Measurements from ENCODE around the gene SMIM10.

The SMIM10 gene

DNA sequence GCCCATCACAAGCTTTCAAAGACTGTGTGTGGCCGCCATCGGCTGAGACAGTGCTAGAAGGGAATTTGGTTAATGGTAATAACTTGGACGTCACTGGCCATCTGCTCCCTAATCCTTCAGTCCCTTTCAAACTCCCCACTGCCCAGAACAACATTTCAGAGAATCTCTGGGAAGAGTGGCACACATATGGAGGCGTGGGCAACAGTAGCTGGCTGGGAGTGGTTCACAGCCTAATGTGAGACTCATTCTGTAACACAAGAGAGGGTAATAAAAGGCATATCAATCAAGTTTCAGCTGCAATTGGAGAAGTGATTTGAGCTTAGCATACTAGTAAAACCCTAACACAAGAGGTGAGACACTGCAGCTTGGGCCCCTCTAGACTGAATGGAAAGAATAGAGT, 15.4 kb downstream of the SMIM10 start:
- Histone ChIP-seq H4K20me1 (ENCODE audit: insufficient read depth, low read length, poor library complexity, severe bottlenecking) (no peaks in the 10 kb centered on the region), H3K9me2 (replicated peaks; ENCODE audit: low read depth, low read length) (no peaks in the 10 kb centered on the region), H3K9me3 (ENCODE audit: insufficient read depth, low read depth, low read length) (no peaks in the 10 kb centered on the region), H3K79me2 (ENCODE audit: insufficient read depth, low read length) (no peaks in the 10 kb centered on the region), H3K36me3 (ENCODE audit: insufficient read depth, low read length) (no peaks in the 10 kb centered on the region), H3K4me3 (ENCODE audit: low read length, poor library complexity, severe bottlenecking) (no peak overlapping the region), H3K27me3 (ENCODE audit: insufficient read depth, low read length, poor library complexity, severe bottlenecking) (no peaks in the 10 kb centered on the region), H3K4me2 (ENCODE audit: low read depth, low read length, poor library complexity, severe bottlenecking) (no peak overlapping the region), H3F3A (ENCODE audit: low read depth) (no peaks in the 10 kb centered on the region), H3K4me1 (ENCODE audit: insufficient read depth, low read length, poor library complexity, severe bottlenecking) (no peaks in the 10 kb centered on the region), H2AFZ (ENCODE audit: low read length) (no peak overlapping the region), H3K9ac (ENCODE audit: low read depth, low read length, poor library complexity, severe bottlenecking) (no peak overlapping the region)
- TF ChIP-seq EZH2phosphoT487 (IDR thresholded peaks at IDR 0.05; ENCODE audit: borderline replicate concordance) = no peak
- TF ChIP-seq, protein P1, sequence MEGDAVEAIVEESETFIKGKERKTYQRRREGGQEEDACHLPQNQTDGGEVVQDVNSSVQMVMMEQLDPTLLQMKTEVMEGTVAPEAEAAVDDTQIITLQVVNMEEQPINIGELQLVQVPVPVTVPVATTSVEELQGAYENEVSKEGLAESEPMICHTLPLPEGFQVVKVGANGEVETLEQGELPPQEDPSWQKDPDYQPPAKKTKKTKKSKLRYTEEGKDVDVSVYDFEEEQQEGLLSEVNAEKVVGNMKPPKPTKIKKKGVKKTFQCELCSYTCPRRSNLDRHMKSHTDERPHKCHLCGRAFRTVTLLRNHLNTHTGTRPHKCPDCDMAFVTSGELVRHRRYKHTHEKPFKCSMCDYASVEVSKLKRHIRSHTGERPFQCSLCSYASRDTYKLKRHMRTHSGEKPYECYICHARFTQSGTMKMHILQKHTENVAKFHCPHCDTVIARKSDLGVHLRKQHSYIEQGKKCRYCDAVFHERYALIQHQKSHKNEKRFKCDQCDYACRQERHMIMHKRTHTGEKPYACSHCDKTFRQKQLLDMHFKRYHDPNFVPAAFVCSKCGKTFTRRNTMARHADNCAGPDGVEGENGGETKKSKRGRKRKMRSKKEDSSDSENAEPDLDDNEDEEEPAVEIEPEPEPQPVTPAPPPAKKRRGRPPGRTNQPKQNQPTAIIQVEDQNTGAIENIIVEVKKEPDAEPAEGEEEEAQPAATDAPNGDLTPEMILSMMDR (conservative IDR thresholded peaks at IDR 0.05; ENCODE audit: low read length) = no peak

DNA sequence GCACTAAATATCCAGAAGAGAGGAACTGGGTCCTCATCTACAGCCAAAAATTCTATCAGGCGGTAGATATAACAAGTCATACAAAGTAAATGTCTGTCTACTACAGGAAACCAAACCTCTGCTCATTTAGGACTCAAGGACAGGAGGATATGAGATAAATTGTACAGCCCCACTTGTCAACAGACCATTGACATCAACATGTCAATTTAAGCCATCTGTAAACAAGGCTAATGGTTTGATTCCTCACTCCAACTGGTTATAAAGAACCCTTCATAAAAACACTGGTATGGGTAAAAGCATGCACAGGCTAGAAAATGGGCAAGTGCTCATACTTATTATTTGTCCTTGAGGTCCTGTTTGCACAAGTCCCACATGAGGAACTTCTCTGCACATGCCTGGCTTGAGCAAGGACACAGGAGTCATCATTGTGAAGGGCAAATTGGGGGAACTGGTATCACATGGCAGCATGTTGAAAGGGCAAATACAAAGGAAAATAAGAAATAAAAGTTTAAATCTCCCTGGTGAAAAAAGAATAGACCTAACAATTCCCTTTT, 18.3 kb downstream of the SMIM10 start:
- no peaks in the 10 kb centered on the region for H3K79me2 ChIP-seq (ENCODE audit: insufficient read depth, low read length)
- H3K9me3 ChIP-seq (ENCODE audit: insufficient read depth, low read depth, low read length) = no peaks in the 10 kb centered on the region
- H3K4me3 ChIP-seq (ENCODE audit: low read length, poor library complexity, severe bottlenecking) = no peak overlapping the region
- no peak overlapping the region for H2AFZ ChIP-seq (ENCODE audit: low read length)
- H3K36me3 ChIP-seq (ENCODE audit: insufficient read depth, low read length) = no peaks in the 10 kb centered on the region
- no peaks in the 10 kb centered on the region for H3K9me2 ChIP-seq (replicated peaks; ENCODE audit: low read depth, low read length)
- no peaks in the 10 kb centered on the region for H3K4me1 ChIP-seq (ENCODE audit: insufficient read depth, low read length, poor library complexity, severe bottlenecking)
- no peaks in the 10 kb centered on the region for H3K27me3 ChIP-seq (ENCODE audit: insufficient read depth, low read length, poor library complexity, severe bottlenecking)
- H3K9ac ChIP-seq (ENCODE audit: low read depth, low read length, poor library complexity, severe bottlenecking) = no peak overlapping the region
- H3F3A ChIP-seq (ENCODE audit: low read depth) = no peaks in the 10 kb centered on the region
- H4K20me1 ChIP-seq (ENCODE audit: insufficient read depth, low read length, poor library complexity, severe bottlenecking) = no peaks in the 10 kb centered on the region
- no peak for TF ChIP-seq EZH2phosphoT487 (IDR thresholded peaks at IDR 0.05; ENCODE audit: borderline replicate concordance)
- TF ChIP-seq, protein P1 (conservative IDR thresholded peaks at IDR 0.05; ENCODE audit: low read length) = no peak
- H3K4me2 ChIP-seq (ENCODE audit: low read depth, low read length, poor library complexity, severe bottlenecking) = no peak overlapping the region

GRCh38 chrX:135009838-135010237, 19.0 kb downstream of the SMIM10 start:
- no peak overlapping the region for H2AFZ ChIP-seq (ENCODE audit: low read length)
- no peaks in the 10 kb centered on the region for H3K4me1 ChIP-seq (ENCODE audit: insufficient read depth, low read length, poor library complexity, severe bottlenecking)
- TF ChIP-seq, protein P1 (conservative IDR thresholded peaks at IDR 0.05; ENCODE audit: low read length) = no peak; the same call in 1 of the 2 replicates
- no peak for TF ChIP-seq EZH2phosphoT487 (IDR thresholded peaks at IDR 0.05; ENCODE audit: borderline replicate concordance)
- H4K20me1 ChIP-seq (ENCODE audit: insufficient read depth, low read length, poor library complexity, severe bottlenecking) = no peaks in the 10 kb centered on the region
- H3K36me3 ChIP-seq (ENCODE audit: insufficient read depth, low read length) = no peaks in the 10 kb centered on the region
- H3K9me2 ChIP-seq (replicated peaks; ENCODE audit: low read depth, low read length) = no peaks in the 10 kb centered on the region
- no peak overlapping the region for H3K4me2 ChIP-seq (ENCODE audit: low read depth, low read length, poor library complexity, severe bottlenecking)
- no peaks in the 10 kb centered on the region for H3F3A ChIP-seq (ENCODE audit: low read depth)
- H3K79me2 ChIP-seq (ENCODE audit: insufficient read depth, low read length) = no peaks in the 10 kb centered on the region
- no peak overlapping the region for H3K9ac ChIP-seq (ENCODE audit: low read depth, low read length, poor library complexity, severe bottlenecking)
- H3K9me3 ChIP-seq (ENCODE audit: insufficient read depth, low read depth, low read length) = no peaks in the 10 kb centered on the region
- no peaks in the 10 kb centered on the region for H3K27me3 ChIP-seq (ENCODE audit: insufficient read depth, low read length, poor library complexity, severe bottlenecking)
- no peak overlapping the region for H3K4me3 ChIP-seq (ENCODE audit: low read length, poor library complexity, severe bottlenecking)

Data from Loucy (cell line).